ENCODE data around the gene RAI14.
"Not testable (repeated sequence)": the region's sequence is repeated elsewhere in the genome, so short reads cannot be mapped to it uniquely, and the experiment has no call there.

RAI14 gene

DNA sequence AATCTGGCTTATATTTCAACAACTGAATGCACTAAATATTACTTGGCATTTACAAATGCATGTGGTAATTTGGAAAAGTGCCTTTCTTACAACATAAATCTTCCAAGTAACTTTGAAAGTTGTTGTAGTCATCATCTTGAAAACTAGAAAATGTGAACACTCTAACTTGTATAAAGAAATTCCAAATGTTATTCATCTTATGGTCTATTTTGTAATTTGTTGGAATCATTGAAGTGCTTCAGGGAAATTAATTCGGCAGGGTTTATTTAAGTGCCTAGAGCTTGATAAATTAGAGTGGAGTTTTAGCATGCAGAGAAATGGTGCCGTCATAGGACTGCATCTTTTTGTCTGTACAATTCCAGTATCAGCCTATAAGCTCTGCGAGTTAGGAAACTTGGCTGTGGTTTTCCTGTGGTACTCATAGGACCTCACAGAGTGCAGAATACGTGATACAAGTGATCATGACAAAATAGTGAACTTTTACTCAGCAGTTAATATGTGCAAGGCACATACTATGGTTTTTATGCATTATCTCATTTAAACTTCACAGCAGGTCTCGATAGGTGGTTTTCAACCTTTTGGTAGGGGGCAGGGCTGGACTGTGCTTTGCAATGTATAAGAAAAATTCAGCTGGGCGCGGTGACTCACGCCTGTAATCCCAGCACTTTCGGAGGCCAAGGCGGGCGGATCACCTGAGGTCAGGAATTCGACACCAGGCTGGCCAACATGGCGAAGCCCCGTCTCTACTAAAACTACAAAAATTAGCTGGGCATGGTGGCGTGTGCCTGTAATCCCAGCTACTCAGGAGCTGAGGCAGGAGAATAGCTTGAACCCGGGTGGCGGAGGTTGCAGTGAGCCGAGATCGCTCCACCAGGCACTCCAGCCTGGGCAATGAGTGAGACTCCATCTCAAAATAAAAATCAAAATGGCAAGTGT is 79.6 kb downstream of the RAI14 start:
- ATAC-seq (ENCODE audit: low read depth) = no peak
- Mint-ChIP-seq H3K4me3 (no peak overlapping the region), H3K27me3 (peaks cover 1% of the 10 kb centered on the region), H3K4me1 (no peaks in the 10 kb centered on the region), H3K36me3 (no peaks in the 10 kb centered on the region), H3K9me3 (no peaks in the 10 kb centered on the region), H3K27ac (no peak overlapping the region)
- no peak for DNase-seq (ENCODE audit: low spot score in 2 of 2)

DNA sequence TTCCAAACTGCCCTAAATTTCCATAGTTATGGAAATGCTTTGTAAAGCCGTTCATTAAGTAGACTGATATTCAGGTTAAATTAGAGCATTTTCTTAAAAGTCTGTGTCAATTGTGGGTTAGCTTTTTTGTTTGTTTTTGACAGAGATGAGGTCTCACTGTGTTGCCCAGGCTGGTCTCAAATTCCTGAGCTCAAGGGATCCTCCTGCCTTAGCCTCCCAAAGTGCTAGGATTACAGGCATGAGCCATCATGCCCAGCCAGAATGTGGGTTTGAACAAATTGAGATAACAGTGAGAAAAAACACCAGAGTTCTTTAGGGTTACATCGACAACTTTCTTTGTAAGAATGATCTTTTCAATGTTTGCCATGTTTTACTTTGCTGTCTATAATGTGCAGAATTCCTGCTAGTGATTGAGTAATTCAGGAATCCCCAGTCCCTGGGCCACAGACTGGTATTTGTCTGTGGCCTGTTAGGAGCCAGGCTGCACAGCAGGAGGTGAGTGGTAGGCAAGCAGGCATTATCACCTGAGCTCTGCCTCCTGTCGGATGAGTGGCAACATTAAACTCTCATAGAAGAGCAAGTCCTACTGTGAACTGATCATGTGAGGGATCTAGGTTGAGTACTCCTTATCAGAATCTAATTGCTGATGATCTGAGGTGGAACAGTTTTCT is 80.5 kb downstream of the RAI14 start:
- ATAC-seq (ENCODE audit: low read depth) = no peak
- Mint-ChIP-seq H3K27me3 (peaks cover 5% of the 10 kb centered on the region), H3K4me3 (no peak overlapping the region), H3K4me1 (peaks cover 1% of the 10 kb centered on the region), H3K36me3 (peaks cover 4% of the 10 kb centered on the region), H3K27ac (no peak overlapping the region), H3K9me3 (peaks cover 4% of the 10 kb centered on the region)
- no peak for DNase-seq (ENCODE audit: low spot score in 2 of 2)

DNA sequence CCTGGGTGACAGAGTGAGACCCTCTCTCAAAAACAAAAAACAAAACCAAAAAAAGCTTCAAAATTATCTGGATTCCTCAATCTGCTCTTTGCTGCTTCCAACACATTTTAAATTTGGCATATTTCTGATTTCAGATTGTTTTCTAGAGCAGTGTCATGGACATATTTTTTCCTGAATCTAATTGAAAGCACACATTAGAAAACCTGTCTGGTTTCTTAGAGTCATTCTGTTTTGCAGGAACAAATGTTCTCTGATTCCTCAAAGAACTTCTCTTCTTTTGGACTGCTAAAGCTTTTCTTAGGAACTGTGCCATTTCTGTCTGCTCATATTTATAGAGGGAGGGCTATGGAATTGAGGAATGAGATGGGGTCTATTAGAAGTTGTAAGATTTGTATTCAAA is 81.6 kb downstream of the RAI14 start:
- Mint-ChIP-seq H3K36me3 (peaks cover 4% of the 10 kb centered on the region), H3K27ac (no peak overlapping the region)

DNA sequence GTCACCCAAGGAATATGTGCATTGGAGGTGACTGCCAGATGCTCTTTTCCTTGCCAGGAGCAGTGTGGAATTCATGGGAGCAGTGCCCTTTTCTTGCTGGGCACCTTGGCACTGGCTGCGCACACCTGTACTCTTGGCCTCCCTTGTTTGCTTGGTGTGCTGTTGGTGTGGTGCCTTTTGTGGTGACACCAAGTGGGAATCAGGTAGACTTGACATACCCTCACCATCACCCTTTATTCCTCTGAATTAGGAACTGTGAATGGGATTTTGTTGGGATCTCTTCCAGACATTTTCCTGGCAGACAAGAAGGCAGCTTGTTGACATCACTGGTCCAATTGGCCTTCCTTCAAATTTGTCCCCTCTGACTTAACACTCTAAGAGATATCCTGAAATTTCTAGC is 82.3 kb downstream of the RAI14 start:
- DNase-seq (ENCODE audit: low spot score in 2 of 2) (no peak), ATAC-seq (ENCODE audit: low read depth) (no peak)
- no peak overlapping the region for H3K4me3 Mint-ChIP-seq
- peaks cover 4% of the 10 kb centered on the region for H3K36me3 Mint-ChIP-seq
- H3K9me3 Mint-ChIP-seq = peaks cover 4% of the 10 kb centered on the region
- H3K4me1 Mint-ChIP-seq = peaks cover 7% of the 10 kb centered on the region
- no peak overlapping the region for H3K27ac Mint-ChIP-seq
- H3K27me3 Mint-ChIP-seq = peaks cover 7% of the 10 kb centered on the region

More for the DNA sequence above, 81.6 kb downstream of the RAI14 start:
- Mint-ChIP-seq H3K9me3 (peaks cover 4% of the 10 kb centered on the region), H3K4me1 (peaks cover 4% of the 10 kb centered on the region), H3K27me3 (peaks cover 7% of the 10 kb centered on the region), H3K4me3 (no peak overlapping the region)
- ATAC-seq (ENCODE audit: low read depth) (no peak), DNase-seq (ENCODE audit: low spot score in 2 of 2) (no peak)

DNA sequence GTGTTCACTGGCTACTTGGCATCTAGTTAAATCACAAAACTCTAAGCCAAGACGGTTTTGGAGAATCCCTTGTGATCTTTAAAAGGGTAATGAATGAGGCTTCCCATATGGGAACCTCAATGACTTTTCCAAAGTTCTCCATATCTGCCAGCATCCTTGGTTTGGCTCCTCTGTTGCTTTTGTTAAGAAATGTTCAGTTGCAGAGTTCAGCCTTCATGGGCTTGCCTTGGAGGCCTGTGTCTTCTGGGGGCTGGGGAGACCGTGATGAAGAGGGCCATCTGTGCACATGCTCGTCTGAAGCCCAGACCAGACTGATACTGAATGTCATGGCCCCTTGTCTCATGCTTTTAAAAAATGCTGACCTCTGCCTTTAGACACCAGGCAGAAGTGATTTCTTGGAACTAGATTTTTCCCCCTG is 84.3 kb downstream of the RAI14 start:
- H3K36me3 Mint-ChIP-seq = peaks cover 4% of the 10 kb centered on the region
- H3K4me3 Mint-ChIP-seq = no peak overlapping the region
- H3K27ac Mint-ChIP-seq = peak overlapping the region; percentile 1
- ATAC-seq (ENCODE audit: low read depth) (no peak), DNase-seq (ENCODE audit: low spot score in 2 of 2) (no peak)
- H3K27me3 Mint-ChIP-seq = peaks cover 6% of the 10 kb centered on the region
- peaks cover 8% of the 10 kb centered on the region for H3K4me1 Mint-ChIP-seq
- H3K9me3 Mint-ChIP-seq = peaks cover 4% of the 10 kb centered on the region

DNA sequence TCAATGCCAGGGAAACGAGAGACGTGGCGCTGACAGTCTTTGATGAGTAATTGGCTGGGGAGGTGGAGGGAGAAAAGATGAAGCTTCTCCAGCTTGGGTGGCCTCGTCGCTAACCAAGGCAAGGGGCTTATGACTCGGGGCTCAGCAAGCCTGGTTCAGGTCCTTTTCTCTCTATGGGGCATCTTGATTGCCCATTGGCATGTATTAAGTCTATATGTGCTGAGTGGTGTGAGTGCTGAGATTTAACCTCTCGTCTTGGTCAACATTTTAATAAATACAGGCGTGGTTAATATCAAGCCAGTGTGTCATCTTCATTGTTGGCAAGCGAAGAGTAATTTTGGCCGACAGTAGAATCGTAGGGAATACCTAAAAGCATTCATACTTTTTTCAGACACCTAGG is 85.9 kb downstream of the RAI14 start:
- ATAC-seq (ENCODE audit: low read depth) (no peak), DNase-seq (ENCODE audit: low spot score in 2 of 2) (no peak)
- Mint-ChIP-seq H3K4me1 (peaks cover 9% of the 10 kb centered on the region), H3K9me3 (peaks cover 6% of the 10 kb centered on the region), H3K27me3 (peaks cover 8% of the 10 kb centered on the region), H3K36me3 (peaks cover 6% of the 10 kb centered on the region), H3K27ac (no peak overlapping the region), H3K4me3 (no peak overlapping the region)

DNA sequence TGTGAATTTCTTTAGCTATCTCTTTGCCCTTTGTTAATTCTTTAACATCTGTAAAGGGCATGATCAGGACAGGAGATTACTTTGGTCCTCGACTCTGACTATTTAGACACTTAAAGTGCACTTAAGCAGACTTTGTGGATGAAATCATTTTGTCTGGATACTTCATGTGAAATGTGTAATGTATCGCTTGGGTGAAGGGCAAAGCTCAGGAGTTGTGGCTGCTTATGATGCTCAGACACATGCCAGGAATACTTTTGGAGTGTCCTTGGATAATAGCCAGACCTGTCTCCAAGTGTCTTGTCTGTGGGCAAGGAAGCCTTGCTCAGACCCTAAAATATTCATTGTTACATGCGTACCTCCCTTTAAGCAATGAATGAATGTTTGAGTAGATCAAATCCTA is 87.8 kb downstream of the RAI14 start:
- Mint-ChIP-seq H3K4me1 (peaks cover 9% of the 10 kb centered on the region), H3K4me3 (no peak overlapping the region), H3K27me3 (peaks cover 8% of the 10 kb centered on the region), H3K36me3 (peaks cover 6% of the 10 kb centered on the region), H3K9me3 (peaks cover 6% of the 10 kb centered on the region), H3K27ac (no peak overlapping the region)
- DNase-seq (ENCODE audit: low spot score in 2 of 2) = no peak
- no peak for ATAC-seq (ENCODE audit: low read depth)

DNA sequence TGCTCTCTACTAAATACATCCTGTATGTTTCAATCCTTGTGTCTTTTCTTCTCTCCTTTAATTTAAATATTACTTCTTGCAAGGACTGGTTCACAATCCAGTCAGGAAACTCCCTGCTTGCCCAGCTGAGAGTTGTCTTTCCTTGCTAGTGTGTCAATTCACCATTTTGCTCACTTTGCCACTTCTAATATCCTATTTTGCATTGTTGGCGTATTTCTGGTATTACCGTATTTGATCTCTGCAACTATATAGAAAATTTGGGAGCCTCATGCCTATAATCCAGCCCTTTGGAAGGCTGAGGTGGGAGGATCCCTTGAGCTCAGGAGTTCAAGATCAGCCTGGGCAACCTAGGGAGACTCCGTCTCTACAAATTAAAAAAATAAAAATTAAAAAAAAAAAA is 92.3 kb downstream of the RAI14 start:
- Mint-ChIP-seq H3K4me1 (peaks cover 3% of the 10 kb centered on the region), H3K27ac (no peak overlapping the region), H3K9me3 (peaks cover 2% of the 10 kb centered on the region), H3K4me3 (no peak overlapping the region), H3K27me3 (peaks cover 6% of the 10 kb centered on the region), H3K36me3 (peaks cover 2% of the 10 kb centered on the region)
- DNase-seq (ENCODE audit: low spot score in 2 of 2) (no peak), ATAC-seq (ENCODE audit: low read depth) (no peak)

DNA sequence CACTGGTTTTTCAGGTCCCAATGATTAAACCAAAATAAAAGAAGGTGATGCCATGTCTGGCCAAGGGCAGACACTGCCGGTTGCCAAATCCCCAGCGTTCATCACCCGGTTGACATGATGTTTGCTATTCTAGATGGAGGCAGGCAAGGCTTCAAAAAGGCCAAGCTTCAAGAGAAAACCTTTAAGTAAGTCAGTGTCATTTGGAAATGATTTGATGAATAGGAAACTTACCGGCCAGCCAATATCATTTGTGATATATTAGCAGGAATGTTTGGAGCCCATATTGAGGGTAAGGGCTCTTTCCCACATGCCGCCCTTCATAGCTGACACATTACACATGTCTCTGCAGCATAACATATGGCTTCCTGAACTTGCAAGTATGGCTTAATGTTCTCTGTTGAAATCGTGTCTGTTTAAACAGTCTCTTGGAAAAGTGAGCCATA is 93.3 kb downstream of the RAI14 start:
- Mint-ChIP-seq H3K27me3 (peaks cover 6% of the 10 kb centered on the region), H3K4me1 (peaks cover 3% of the 10 kb centered on the region), H3K27ac (no peak overlapping the region), H3K9me3 (peaks cover 2% of the 10 kb centered on the region), H3K36me3 (peaks cover 2% of the 10 kb centered on the region), H3K4me3 (no peak overlapping the region)
- ATAC-seq (ENCODE audit: low read depth) (no peak), DNase-seq (ENCODE audit: low spot score in 2 of 2) (no peak)

DNA sequence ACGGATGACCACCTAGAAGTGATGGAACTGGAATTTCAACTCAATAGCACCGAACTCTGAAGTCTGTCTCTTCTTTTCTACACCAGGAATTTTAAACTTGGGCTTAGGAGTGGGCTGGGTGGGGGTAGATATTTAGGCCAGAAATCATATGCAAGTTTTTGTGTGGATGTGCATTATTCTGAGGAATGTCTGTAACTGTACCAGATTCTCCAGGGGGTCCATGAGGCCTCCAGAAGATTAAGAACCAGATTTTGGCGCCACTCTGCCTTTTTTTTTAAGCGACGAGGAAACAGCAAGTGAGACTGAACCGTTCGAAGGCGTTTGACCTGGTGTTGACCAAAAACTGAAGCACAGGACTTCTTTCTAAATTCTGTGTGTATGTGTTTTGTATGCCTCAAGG is 94.1 kb downstream of the RAI14 start:
- Mint-ChIP-seq H3K4me3 (no peak overlapping the region), H3K27ac (no peak overlapping the region), H3K27me3 (peaks cover 6% of the 10 kb centered on the region), H3K4me1 (peaks cover 3% of the 10 kb centered on the region), H3K9me3 (peaks cover 2% of the 10 kb centered on the region), H3K36me3 (peaks cover 2% of the 10 kb centered on the region)
- DNase-seq (ENCODE audit: low spot score in 2 of 2) (no peak), ATAC-seq (ENCODE audit: low read depth) (no peak)

DNA sequence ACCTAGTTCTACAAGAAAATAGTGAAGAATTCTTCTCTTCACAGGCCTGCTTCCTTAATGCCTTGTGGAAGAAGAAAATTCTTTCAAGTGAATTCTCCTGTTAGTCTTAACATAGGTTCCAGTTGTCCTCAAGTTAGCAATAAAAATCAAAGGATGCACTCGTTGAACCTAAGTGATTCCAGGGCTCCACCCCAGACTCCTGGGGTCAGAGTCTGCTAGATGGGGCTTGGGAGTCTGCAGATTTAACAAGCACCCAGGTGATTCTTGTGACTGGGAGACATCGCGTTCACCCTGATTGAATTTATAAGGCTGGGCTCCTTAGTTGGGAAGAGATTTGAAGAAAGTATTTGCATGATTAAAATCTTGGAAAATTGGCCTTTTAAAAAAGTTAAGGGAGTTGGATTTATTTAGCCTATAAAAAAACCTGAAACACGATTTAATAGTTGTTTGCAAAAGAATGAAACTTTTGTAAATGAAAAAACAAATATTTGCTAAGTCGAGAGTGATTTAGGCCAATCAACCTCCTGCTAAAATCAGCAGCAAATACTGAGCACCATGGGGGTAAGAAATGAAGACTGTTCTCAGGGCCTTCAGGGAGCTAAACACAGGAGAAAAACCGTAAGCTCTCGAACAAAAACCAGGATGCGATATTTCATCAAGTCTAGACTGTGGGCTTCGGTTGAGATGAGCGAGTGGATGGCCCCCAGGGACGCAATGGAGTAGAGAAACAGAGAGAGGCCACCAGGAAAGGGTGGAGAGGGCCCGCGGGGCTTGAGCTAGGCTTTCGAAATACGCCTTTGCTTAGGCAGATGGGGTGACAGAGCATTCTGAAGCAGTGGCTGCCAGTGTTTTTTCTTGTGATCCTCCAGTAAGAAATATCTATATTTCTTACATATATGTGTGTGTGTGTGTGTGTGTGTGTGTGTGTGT is 95.9 kb downstream of the RAI14 start:
- no peak overlapping the region for H3K27ac Mint-ChIP-seq
- H3K4me3 Mint-ChIP-seq = no peak overlapping the region
- H3K4me1 Mint-ChIP-seq = no peaks in the 10 kb centered on the region
- no peaks in the 10 kb centered on the region for H3K36me3 Mint-ChIP-seq
- ATAC-seq (ENCODE audit: low read depth) (no peak), DNase-seq (ENCODE audit: low spot score in 2 of 2) (no peak)
- peaks cover 7% of the 10 kb centered on the region for H3K27me3 Mint-ChIP-seq
- no peaks in the 10 kb centered on the region for H3K9me3 Mint-ChIP-seq

DNA sequence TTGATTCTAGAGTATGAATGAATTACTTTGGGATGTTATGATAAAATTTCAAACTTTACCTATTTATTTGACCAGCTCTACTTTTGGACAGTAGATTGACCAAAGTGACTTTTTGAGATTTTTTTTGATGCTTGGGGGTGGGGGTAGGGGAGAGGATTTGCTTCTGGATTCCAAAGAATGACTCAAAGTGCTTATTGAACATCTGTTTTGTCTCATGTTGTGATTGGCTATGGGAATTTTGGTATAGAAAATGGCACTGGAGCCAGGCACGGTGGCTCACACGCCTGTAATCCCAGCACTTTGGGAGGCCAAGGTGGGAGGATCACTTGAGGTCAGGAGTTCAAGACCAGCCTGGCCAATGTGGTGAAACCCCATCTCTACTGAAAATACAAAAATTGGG is 97.1 kb downstream of the RAI14 start:
- H3K4me1 Mint-ChIP-seq; ATAC-seq (ENCODE audit: low read depth); DNase-seq (ENCODE audit: low spot score in 2 of 2); H3K9me3 Mint-ChIP-seq; H3K27me3 Mint-ChIP-seq; H3K36me3 Mint-ChIP-seq; H3K27ac Mint-ChIP-seq; H3K4me3 Mint-ChIP-seq: not testable (repeated sequence)

DNA sequence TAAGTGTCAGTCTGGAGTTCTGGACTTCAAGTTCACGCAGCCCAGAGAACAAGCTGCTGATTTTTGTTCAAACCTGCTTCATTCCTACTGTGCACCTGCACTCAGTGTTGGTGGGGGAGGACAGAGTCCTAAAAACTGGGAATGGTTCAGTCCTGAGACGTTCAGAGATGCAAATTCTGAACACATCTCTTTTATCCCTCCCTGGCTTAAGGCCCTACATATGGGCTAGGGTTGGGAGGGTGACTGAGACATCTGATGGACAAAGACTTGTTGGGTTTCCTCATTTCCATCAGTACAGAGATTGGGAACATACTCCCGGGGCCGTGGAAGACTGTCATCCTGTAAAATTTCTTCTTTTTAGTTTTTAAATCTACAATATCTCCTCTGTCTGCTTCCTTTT is 99.8 kb downstream of the RAI14 start:
- Mint-ChIP-seq H3K27ac (no peak overlapping the region), H3K36me3 (no peaks in the 10 kb centered on the region), H3K4me1 (no peaks in the 10 kb centered on the region), H3K27me3 (peaks cover 7% of the 10 kb centered on the region), H3K4me3 (no peak overlapping the region), H3K9me3 (no peaks in the 10 kb centered on the region)
- DNase-seq (ENCODE audit: low spot score in 2 of 2) (no peak), ATAC-seq (ENCODE audit: low read depth) (no peak)

All from memory B cell (primary cell).